ENCODE data around the gene HLA-DQA1. TPM values are rescaled to one million over a fixed set of nuclear protein-coding genes. Genes with fewer than 3 reads are reported as not detected.

HLA-DQA1 gene
- not detected for polyA plus RNA-seq (2012; ENCODE audit: insufficient read length, low read depth)

DNA sequence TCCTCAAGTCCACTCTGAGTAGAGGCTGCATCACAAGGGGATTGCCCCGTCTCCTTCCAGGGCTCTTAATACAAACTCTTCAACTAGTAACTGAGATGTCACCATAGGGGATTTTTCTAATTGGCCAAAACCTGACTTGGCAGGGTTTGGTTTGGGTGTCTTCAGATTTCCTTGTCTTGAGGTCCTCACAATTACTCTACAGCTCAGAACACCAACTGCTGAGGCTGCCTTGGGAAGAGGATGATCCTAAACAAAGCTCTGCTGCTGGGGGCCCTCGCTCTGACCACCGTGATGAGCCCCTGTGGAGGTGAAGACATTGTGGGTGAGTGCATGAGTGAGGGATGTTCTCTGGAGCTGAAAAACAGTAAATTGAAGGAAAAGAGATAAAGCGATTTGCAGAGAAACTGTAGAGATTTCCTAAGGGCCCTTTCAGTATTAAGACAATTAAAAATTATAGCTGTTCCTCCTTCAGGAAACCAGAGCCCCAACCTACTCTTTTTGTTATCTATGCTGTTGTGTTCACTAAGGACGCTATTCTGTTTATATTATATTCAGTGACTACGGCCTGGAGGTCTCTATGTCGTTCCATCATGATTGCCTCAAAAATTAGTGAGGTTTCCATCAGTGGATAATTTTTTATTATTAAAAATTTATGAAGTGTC, at the start of gene HLA-DQA1:
TSS of gene HLA-DQA1 (plus strand) at position 188 of the 662 bp plus-strand sequence. CDS start at position 241, 53 bp downstream.
- TF ChIP-seq TAF1 (IDR thresholded peaks at IDR 0.05; ENCODE audit: borderline replicate concordance, insufficient read depth, low read length) (no peak), SIN3A (IDR thresholded peaks at IDR 0.05; ENCODE audit: borderline replicate concordance, insufficient read depth, low read length) (no peak), POLR2AphosphoS5 (IDR thresholded peaks at IDR 0.05; ENCODE audit: low read depth, low read length) (no peak), FOXP2 (optimal IDR thresholded peaks at IDR 0.05; ENCODE audit: borderline replicate concordance, extremely low read depth, extremely low read length, insufficient read depth) (no peak)
- TF ChIP-seq, protein P1, sequence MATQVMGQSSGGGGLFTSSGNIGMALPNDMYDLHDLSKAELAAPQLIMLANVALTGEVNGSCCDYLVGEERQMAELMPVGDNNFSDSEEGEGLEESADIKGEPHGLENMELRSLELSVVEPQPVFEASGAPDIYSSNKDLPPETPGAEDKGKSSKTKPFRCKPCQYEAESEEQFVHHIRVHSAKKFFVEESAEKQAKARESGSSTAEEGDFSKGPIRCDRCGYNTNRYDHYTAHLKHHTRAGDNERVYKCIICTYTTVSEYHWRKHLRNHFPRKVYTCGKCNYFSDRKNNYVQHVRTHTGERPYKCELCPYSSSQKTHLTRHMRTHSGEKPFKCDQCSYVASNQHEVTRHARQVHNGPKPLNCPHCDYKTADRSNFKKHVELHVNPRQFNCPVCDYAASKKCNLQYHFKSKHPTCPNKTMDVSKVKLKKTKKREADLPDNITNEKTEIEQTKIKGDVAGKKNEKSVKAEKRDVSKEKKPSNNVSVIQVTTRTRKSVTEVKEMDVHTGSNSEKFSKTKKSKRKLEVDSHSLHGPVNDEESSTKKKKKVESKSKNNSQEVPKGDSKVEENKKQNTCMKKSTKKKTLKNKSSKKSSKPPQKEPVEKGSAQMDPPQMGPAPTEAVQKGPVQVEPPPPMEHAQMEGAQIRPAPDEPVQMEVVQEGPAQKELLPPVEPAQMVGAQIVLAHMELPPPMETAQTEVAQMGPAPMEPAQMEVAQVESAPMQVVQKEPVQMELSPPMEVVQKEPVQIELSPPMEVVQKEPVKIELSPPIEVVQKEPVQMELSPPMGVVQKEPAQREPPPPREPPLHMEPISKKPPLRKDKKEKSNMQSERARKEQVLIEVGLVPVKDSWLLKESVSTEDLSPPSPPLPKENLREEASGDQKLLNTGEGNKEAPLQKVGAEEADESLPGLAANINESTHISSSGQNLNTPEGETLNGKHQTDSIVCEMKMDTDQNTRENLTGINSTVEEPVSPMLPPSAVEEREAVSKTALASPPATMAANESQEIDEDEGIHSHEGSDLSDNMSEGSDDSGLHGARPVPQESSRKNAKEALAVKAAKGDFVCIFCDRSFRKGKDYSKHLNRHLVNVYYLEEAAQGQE (IDR thresholded peaks at IDR 0.05; ENCODE audit: insufficient read depth in 1 of 2, low read depth in 2 of 2, low read length in 2 of 2): no peak

DNA sequence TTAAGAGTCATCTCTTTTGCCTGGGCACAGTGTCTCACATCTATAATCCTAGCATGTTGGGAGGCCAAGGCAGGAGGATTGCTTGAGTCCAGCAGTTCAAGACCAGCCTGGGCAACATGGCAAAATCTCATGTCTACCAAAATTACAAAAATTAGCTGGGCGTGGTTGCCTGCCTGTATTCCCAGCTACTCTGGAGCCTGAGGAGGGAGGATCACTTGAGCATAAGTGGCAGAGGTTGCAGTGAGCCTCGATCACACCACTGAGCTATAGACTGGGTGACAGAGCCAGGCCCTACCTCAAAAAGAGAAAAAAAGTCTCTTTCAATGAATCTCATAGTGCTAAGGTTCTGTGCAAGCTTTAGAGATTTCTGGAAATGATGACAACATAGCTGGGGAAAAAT, 49.0 kb upstream of the HLA-DQA1 start:
- TF ChIP-seq TAF1 (IDR thresholded peaks at IDR 0.05; ENCODE audit: borderline replicate concordance, insufficient read depth, low read length): no peak
- no peak for TF ChIP-seq POLR2AphosphoS5 (IDR thresholded peaks at IDR 0.05; ENCODE audit: low read depth, low read length)
- no peak for TF ChIP-seq FOXP2 (optimal IDR thresholded peaks at IDR 0.05; ENCODE audit: borderline replicate concordance, extremely low read depth, extremely low read length, insufficient read depth)
- no peak for TF ChIP-seq SIN3A (IDR thresholded peaks at IDR 0.05; ENCODE audit: borderline replicate concordance, insufficient read depth, low read length)
- TF ChIP-seq, protein P1 (IDR thresholded peaks at IDR 0.05; ENCODE audit: insufficient read depth in 1 of 2, low read depth in 2 of 2, low read length in 2 of 2): no peak

DNA sequence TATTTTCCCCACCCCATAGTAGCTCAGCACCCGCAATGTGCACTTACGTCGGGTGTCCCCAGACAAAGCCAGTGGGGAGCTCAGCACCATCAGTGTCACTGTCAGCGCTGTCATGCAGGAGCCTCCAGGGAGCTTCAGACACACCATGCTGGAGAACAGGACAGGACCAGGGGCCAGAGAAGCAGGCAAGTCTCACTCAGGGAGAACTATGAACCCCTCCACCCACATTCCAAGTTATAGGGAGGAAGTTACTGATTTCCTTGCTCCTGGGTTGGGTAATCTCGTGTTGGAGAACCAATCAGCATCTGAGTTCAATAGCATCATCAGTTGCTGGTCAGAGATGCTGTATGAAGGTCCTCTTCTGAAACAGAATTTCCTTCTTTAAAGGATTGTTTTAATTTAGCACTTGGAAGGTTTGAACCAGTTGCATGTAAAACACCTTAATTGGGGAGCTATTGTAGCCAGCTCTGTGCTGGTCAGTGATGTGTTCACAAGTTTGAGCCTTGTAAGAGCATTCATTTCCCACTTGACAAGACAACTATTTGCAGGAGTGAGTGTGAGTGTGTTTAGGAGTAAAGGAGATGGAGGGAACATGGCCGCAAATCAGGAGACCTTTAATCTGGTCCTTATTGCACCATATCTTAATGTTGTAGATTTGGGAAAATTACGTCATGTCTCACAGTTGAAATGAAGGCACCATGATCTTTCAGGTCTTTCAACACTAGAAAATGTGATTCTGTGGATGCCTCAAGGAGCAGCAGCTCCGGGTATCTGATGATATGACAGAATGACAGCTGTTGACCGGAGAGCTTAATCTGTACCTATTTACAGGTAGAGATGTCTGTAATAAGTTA, 47.4 kb upstream of the HLA-DQA1 start, which contains the start of gene HLA-DRB1:
TSS of gene HLA-DRB1 (minus strand) at position 253 of the 854 bp plus-strand sequence. CDS start at position 147, 106 bp downstream.
- TF ChIP-seq POLR2AphosphoS5 (IDR thresholded peaks at IDR 0.05; ENCODE audit: low read depth, low read length): no peak
- TF ChIP-seq, protein P1 (IDR thresholded peaks at IDR 0.05; ENCODE audit: insufficient read depth in 1 of 2, low read depth in 2 of 2, low read length in 2 of 2): no peak
- no peak for TF ChIP-seq FOXP2 (optimal IDR thresholded peaks at IDR 0.05; ENCODE audit: borderline replicate concordance, extremely low read depth, extremely low read length, insufficient read depth)
- TF ChIP-seq SIN3A (IDR thresholded peaks at IDR 0.05; ENCODE audit: borderline replicate concordance, insufficient read depth, low read length): no peak
- no peak for TF ChIP-seq TAF1 (IDR thresholded peaks at IDR 0.05; ENCODE audit: borderline replicate concordance, insufficient read depth, low read length)

DNA sequence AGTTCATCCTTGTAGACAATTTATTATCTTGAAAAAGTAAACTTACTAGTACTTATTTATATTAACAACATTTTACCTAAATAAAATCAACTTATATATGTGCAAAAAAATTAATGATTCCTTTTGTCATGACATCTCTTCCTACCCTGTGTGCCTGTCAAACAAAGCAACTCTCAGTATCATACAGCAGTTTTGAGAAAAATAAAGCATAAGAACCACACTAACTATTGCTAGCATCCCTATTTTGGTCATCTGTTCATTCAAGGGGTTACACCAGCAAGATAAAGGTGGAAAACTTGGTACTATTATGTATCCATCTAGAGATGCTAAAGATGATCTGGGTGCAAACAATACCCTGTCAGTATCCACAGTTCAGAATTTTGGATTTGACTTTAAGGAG, 40.2 kb upstream of the HLA-DQA1 start:
- TF ChIP-seq, protein P1 (IDR thresholded peaks at IDR 0.05; ENCODE audit: insufficient read depth in 1 of 2, low read depth in 2 of 2, low read length in 2 of 2): no peak
- no peak for TF ChIP-seq TAF1 (IDR thresholded peaks at IDR 0.05; ENCODE audit: borderline replicate concordance, insufficient read depth, low read length)
- no peak for TF ChIP-seq SIN3A (IDR thresholded peaks at IDR 0.05; ENCODE audit: borderline replicate concordance, insufficient read depth, low read length)
- no peak for TF ChIP-seq POLR2AphosphoS5 (IDR thresholded peaks at IDR 0.05; ENCODE audit: low read depth, low read length)
- no peak for TF ChIP-seq FOXP2 (optimal IDR thresholded peaks at IDR 0.05; ENCODE audit: borderline replicate concordance, extremely low read depth, extremely low read length, insufficient read depth)

Data from PFSK-1 (cell line).